Fibroblast of lung (primary cell): Measurements from ENCODE around the gene CAPN9. TPM values are rescaled to one million over a fixed set of nuclear protein-coding genes. Genes with fewer than 3 reads are reported as not detected.
"Not testable (repeated sequence)": the region's sequence is repeated elsewhere in the genome, so short reads cannot be mapped to it uniquely, and the experiment has no call there.

ENCODE experiments used
- DNase-seq, 2 donors: peaks; one replicate each; pipeline versions ENCODE4 v3.0.0 to v3.0.0-alpha.2; 2010; ENCODE audit warnings: low read depth in 2 of 2
- H2AFZ ChIP-seq: 2 replicates; pipeline ENCODE4 v1.5.1; 2012; ENCODE audit warnings: low read length, control low read depth, inconsistent platforms
- H3K27ac ChIP-seq: 2 replicates; pipeline ENCODE4 v1.5.1; 2011; ENCODE audit warnings: low read length, control low read depth; ENCODE audit not compliant: insufficient read depth
- H3K27me3 ChIP-seq: 2 replicates; pipeline ENCODE4 v1.5.1; 2011; ENCODE audit warnings: mild to moderate bottlenecking, low read length; ENCODE audit not compliant: control insufficient read depth, insufficient read depth
- H3K36me3 ChIP-seq: 2 replicates; pipeline ENCODE4 v1.5.1; 2011; ENCODE audit warnings: low read length; ENCODE audit not compliant: control insufficient read depth, insufficient read depth
- H3K4me1 ChIP-seq: 2 replicates; pipeline ENCODE4 v1.5.1; 2011; ENCODE audit warnings: low read length; ENCODE audit not compliant: control insufficient read depth, insufficient read depth; ENCODE audit errors: extremely low read depth
- H3K4me2 ChIP-seq: 2 replicates; pipeline ENCODE4 v1.5.1; 2011; ENCODE audit warnings: low read length, control low read depth; ENCODE audit not compliant: insufficient read depth; ENCODE audit errors: extremely low read depth
- H3K4me3 ChIP-seq, 4 experiments: fragments of 200-600 bp in 1 of 4; sonication (generic) in 1 of 4; replicated peaks in 1 of 4; 2 replicates each; pipeline ENCODE4 v1.5.1; 2011 to 2016; ENCODE audit warnings: low read length in 4 of 4, low read depth in 3 of 4, mild to moderate bottlenecking in 3 of 4, control low read depth in 2 of 4, inconsistent platforms in 1 of 4, mixed read lengths in 1 of 4; ENCODE audit not compliant: insufficient read depth in 1 of 4; ENCODE audit errors: control extremely low read depth in 1 of 4
- H3K79me2 ChIP-seq: 2 replicates; pipeline ENCODE4 v1.5.1; 2012; ENCODE audit warnings: mild to moderate bottlenecking, low read length, inconsistent platforms; ENCODE audit not compliant: control insufficient read depth, insufficient read depth
- H3K9ac ChIP-seq: 2 replicates; pipeline ENCODE4 v1.5.1; 2011; ENCODE audit warnings: mild to moderate bottlenecking, low read length, control low read depth; ENCODE audit not compliant: insufficient read depth
- H3K9me3 ChIP-seq: 2 replicates; pipeline ENCODE4 v1.5.1; 2012; ENCODE audit warnings: low read depth, low read length; ENCODE audit not compliant: control insufficient read depth, insufficient read depth
- H4K20me1 ChIP-seq: 2 replicates; pipeline ENCODE4 v1.5.1; 2011; ENCODE audit warnings: low read length; ENCODE audit not compliant: control insufficient read depth, insufficient read depth; ENCODE audit errors: extremely low read depth
- EZH2 ChIP-seq: IDR thresholded peaks from 2 replicates; pipeline ENCODE4 v1.5.1; 2012; ENCODE audit warnings: low read length, control low read depth, mild to moderate bottlenecking; ENCODE audit errors: missing control alignments
- polyA plus RNA-seq, 2 donors: library from polyadenylated mRNA; depleted of rRNA in 1 of 2; stranded (reverse) in 1 of 2; unstranded in 1 of 2; fragments of >200 nt; gene quantifications; 2 replicates each; pipeline ENCODE4 v1.2.1, GENCODE V29; 2011 to 2012; ENCODE audit warnings: missing spikeins in 1 of 2
- total RNA-seq: library from RNA; depleted of rRNA; stranded (reverse); fragments of >200 nt; gene quantifications from 2 replicates; pipeline ENCODE4 v1.2.1, GENCODE V29; 2014
- TF ChIP-seq, protein P1 (sequence below), 2 donors: IDR thresholded peaks in 1 of 2; conservative IDR thresholded peaks in 1 of 2; 1 replicate in 1 of 2; 2 replicates in 1 of 2; pipeline ENCODE4 v1.5.1; 2011 to 2012; ENCODE audit warnings: low read length in 2 of 2, control low read depth in 1 of 2, inconsistent platforms in 1 of 2, low read depth in 1 of 2, mild to moderate bottlenecking in 1 of 2

The CAPN9 gene
- total and polyA plus RNA-seq, 2 donors (not counting 1 experiment from before 2014, with no cell fraction given): 0.17 TPM; not detected in 1

DNA sequence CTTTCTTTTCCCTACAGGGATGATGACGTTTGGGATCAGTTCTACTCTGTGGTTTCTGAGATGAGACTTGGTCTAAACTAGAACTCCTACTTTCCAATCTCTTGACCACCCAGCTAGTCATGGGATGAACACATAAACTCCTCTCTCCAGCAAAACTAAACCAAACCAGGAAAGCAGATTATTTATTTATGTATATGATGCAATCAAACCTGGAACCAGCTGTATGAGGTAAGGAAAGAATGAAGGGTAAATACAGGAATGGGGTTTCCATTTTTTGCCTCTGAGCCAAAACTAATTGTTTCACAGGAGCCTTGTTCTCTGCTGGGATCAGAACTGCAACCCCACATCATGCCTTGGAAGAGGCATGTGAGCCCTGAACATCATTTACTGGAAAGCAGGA is 29.9 kb upstream of the CAPN9 start:
- Histone ChIP-seq H3K4me3 (no peak overlapping the region), H3K9me3 (no peaks in the 10 kb centered on the region), H3K9ac (no peak overlapping the region), H3K4me1 (peaks cover 7% of the 10 kb centered on the region), H3K27me3 (no peaks in the 10 kb centered on the region), H3K79me2 (no peaks in the 10 kb centered on the region), H4K20me1 (no peaks in the 10 kb centered on the region), H3K36me3 (no peaks in the 10 kb centered on the region), H3K27ac (no peak overlapping the region), H3K4me2 (no peak overlapping the region), H2AFZ (no peak overlapping the region)
- peak; percentile 15 to 18 for DNase-seq
- no peak for TF ChIP-seq EZH2
- TF ChIP-seq, protein P1, sequence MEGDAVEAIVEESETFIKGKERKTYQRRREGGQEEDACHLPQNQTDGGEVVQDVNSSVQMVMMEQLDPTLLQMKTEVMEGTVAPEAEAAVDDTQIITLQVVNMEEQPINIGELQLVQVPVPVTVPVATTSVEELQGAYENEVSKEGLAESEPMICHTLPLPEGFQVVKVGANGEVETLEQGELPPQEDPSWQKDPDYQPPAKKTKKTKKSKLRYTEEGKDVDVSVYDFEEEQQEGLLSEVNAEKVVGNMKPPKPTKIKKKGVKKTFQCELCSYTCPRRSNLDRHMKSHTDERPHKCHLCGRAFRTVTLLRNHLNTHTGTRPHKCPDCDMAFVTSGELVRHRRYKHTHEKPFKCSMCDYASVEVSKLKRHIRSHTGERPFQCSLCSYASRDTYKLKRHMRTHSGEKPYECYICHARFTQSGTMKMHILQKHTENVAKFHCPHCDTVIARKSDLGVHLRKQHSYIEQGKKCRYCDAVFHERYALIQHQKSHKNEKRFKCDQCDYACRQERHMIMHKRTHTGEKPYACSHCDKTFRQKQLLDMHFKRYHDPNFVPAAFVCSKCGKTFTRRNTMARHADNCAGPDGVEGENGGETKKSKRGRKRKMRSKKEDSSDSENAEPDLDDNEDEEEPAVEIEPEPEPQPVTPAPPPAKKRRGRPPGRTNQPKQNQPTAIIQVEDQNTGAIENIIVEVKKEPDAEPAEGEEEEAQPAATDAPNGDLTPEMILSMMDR (conservative IDR thresholded peaks at IDR 0.05 in 1 of 2, IDR thresholded peaks at IDR 0.05 in 1 of 2; ENCODE audit: low read depth in 1 of 2, low read length in 2 of 2): no peak

DNA sequence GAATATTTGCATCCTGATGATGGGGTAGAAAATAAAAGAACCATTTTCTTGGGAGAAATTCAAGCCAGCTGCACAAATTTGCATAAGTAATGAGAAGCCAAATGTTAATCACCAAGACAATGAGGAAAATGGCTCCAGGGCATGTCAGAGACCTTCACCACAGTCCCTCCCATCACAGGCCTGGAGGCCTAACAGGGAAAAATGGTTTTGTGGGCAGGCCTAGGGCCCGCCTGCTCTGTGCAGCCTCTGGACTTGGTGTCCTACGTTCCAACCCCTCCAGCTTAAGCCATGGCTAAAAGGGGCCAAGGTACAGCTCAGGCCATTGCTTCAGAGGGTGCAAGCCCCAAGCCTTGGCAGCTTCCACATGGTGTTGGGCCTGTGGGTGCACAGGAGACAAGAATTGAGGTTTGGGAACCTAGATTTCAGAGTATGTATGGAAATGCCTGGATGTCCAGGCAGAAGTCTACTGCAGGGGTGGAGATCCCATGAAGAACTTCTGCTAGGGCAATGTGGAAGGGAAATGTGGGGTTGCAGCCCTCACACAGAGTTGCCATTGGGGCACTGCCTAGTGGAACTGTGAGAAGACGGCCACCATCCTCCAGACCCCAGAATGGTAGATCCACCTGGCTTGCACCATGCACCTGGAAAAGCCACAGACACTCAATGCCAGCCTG is 25.2 kb upstream of the CAPN9 start:
- DNase-seq, H3K4me2 ChIP-seq, H3K36me3 ChIP-seq, H3K79me2 ChIP-seq, H3K4me1 ChIP-seq, H4K20me1 ChIP-seq, H3K9me3 ChIP-seq, H3K27me3 ChIP-seq, H3K4me3 ChIP-seq, H3K27ac ChIP-seq, H3K9ac ChIP-seq, H2AFZ ChIP-seq: not testable (repeated sequence)

DNA sequence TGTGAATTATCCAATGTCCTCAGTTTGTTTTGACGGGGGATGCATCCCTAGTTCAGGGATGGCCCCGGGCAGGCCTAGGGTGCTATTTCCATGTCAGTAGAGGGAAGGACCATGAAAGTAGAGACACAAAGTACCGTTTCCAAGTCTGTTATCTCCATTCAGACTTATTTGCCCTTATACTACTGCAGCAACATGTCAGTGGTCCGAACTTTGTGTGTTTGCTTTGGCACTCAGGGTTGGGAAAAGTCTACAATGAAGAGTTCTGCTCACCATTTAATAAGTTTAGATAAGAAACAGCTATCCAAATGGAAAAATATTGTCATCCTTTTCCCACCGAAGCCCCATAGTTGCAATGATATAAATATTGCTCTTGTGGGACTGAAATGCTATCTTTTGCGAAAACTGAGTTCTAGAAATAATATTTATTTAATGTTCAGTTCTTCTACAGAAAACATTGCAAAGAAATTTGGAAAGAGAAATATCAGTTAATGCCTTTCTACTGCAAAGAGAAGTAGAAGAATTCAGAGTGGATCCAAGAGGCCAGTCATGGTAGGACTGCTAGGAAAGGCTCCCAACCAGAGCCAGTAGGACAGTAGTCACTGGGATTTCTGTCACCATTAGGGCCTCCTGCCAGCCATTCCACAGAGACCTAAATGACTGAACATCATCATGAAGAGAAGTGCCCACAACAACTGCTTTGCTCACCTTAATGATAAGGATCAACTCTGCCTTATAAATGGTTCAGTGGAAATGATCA is 21.8 kb upstream of the CAPN9 start:
- no peaks in the 10 kb centered on the region for H3K4me1 ChIP-seq
- no peak overlapping the region for H2AFZ ChIP-seq
- no peaks in the 10 kb centered on the region for H3K79me2 ChIP-seq
- no peak overlapping the region for H3K9ac ChIP-seq
- no peak overlapping the region for H3K4me2 ChIP-seq
- H3K27ac ChIP-seq: no peak overlapping the region
- no peaks in the 10 kb centered on the region for H4K20me1 ChIP-seq
- no peaks in the 10 kb centered on the region for H3K36me3 ChIP-seq
- no peak for DNase-seq
- no peaks in the 10 kb centered on the region for H3K27me3 ChIP-seq
- TF ChIP-seq, protein P1 (conservative IDR thresholded peaks at IDR 0.05 in 1 of 2, IDR thresholded peaks at IDR 0.05 in 1 of 2; ENCODE audit: low read depth in 1 of 2, low read length in 2 of 2): no peak
- TF ChIP-seq EZH2: no peak
- no peak overlapping the region for H3K4me3 ChIP-seq
- no peaks in the 10 kb centered on the region for H3K9me3 ChIP-seq
